HUES64 (cell line): ENCODE measurements around the gene FOXP1.

ENCODE experiments used
- H3K27ac ChIP-seq: 2 replicates; pipeline ENCODE4 v1.7.0; 2013; ENCODE audit warnings: low read depth, low read length, inconsistent platforms
- H3K27me3 ChIP-seq: 2 replicates; pipeline ENCODE4 v1.6.1; 2013; ENCODE audit warnings: mild to moderate bottlenecking, low read length; ENCODE audit not compliant: insufficient read depth
- H3K36me3 ChIP-seq: 2 replicates; pipeline ENCODE4 v1.6.1; 2013; ENCODE audit warnings: mild to moderate bottlenecking, low read length; ENCODE audit not compliant: insufficient read depth
- H3K4me1 ChIP-seq: 2 replicates; pipeline ENCODE4 v1.6.1; 2013; ENCODE audit warnings: mild to moderate bottlenecking, low read length, moderate library complexity; ENCODE audit not compliant: insufficient read depth
- H3K4me3 ChIP-seq: 2 replicates; pipeline ENCODE4 v1.5.1; 2013; ENCODE audit warnings: mild to moderate bottlenecking, low read length, moderate library complexity
- H3K9ac ChIP-seq: 2 replicates; pipeline ENCODE4 v1.6.1; 2013; ENCODE audit warnings: mild to moderate bottlenecking, low read depth, low read length
- H3K9me3 ChIP-seq: 2 replicates; pipeline ENCODE4 v1.6.1; 2013; ENCODE audit warnings: low read depth, low read length; ENCODE audit not compliant: insufficient read depth
- WGBS: fragments of 150-250, 120-280 bp; methylation state at CpG from one replicate; pipeline ENCODE4 v1.1.7; 2013; ENCODE audit warnings: missing lambda C conversion rate; 5-methylcytosine and 5-hydroxymethylcytosine counted together

The FOXP1 gene

GRCh38 chr3:71482771-71483170 is 100.8 kb downstream of the FOXP1 start:
- H3K36me3 ChIP-seq = no peaks in the 10 kb centered on the region
- H3K27ac ChIP-seq = no peak overlapping the region
- H3K4me1 ChIP-seq = peaks cover 6% of the 10 kb centered on the region; the same call in 1 of the 2 replicates
- WGBS = 94% methylated on average over 5 of the region's 5 CpGs
- no peak overlapping the region for H3K4me3 ChIP-seq
- H3K9me3 ChIP-seq = no peaks in the 10 kb centered on the region
- no peaks in the 10 kb centered on the region for H3K27me3 ChIP-seq
- no peak overlapping the region for H3K9ac ChIP-seq

DNA sequence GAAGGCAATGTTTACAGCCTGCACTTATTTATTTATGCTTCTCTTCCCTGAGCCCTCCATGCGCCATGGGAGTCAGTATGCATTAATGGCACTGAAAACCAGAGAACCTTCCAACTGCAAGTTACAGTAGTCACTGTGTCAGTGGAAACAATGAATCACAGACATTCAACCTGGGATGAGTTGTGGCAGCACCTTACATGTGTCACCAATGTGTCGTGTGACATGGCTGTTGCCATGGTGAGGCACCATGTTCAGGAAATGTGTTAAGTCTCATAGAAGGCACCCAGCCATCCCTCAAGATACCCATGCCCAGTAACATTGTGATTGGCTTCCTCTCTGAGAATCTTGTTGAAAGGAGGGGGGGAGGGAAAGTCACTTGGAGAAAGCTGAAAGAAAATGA is 105.0 kb downstream of the FOXP1 start:
- peaks cover 6% of the 10 kb centered on the region; the same call in 1 of the 2 replicates for H3K4me1 ChIP-seq
- H3K36me3 ChIP-seq = no peaks in the 10 kb centered on the region
- WGBS = 90% methylated on average over 2 of the region's 2 CpGs
- H3K27ac ChIP-seq = no peak overlapping the region
- H3K4me3 ChIP-seq = no peak overlapping the region
- H3K27me3 ChIP-seq = no peaks in the 10 kb centered on the region
- H3K9me3 ChIP-seq = peaks cover 4% of the 10 kb centered on the region; the same call in 1 of the 2 replicates
- no peak overlapping the region for H3K9ac ChIP-seq

GRCh38 chr3:71476950-71477349 is 106.6 kb downstream of the FOXP1 start:
- no peak overlapping the region for H3K9ac ChIP-seq
- peaks cover 5% of the 10 kb centered on the region; the same call in 1 of the 2 replicates for H3K9me3 ChIP-seq
- peaks cover 6% of the 10 kb centered on the region; the same call in 1 of the 2 replicates for H3K4me1 ChIP-seq
- no peaks in the 10 kb centered on the region for H3K36me3 ChIP-seq
- WGBS = 92% methylated on average over 2 of the region's 2 CpGs
- H3K4me3 ChIP-seq = no peak overlapping the region
- H3K27ac ChIP-seq = no peak overlapping the region
- H3K27me3 ChIP-seq = no peaks in the 10 kb centered on the region

DNA sequence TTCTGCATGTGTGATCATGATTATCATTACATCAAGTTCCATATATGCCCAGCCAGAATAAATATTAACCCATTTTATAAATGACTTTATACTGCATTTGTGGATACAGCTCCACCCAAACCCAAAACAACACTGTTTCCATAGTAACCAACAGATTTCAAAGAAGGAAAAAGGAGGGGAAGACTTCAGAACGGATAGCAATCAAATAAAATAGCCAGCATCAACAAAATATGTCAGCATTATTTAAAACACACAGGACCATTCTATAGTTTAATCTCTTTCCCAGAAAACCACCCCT is 114.4 kb downstream of the FOXP1 start:
- H3K9ac ChIP-seq = no peak overlapping the region
- peaks cover 5% of the 10 kb centered on the region; the same call in 1 of the 2 replicates for H3K9me3 ChIP-seq
- WGBS = 60% methylated on average over 1 of the region's 1 CpG
- no peak overlapping the region for H3K4me3 ChIP-seq
- H3K27me3 ChIP-seq = no peaks in the 10 kb centered on the region
- peaks cover 34% of the 10 kb centered on the region for H3K4me1 ChIP-seq
- no peak overlapping the region for H3K27ac ChIP-seq
- H3K36me3 ChIP-seq = no peaks in the 10 kb centered on the region

DNA sequence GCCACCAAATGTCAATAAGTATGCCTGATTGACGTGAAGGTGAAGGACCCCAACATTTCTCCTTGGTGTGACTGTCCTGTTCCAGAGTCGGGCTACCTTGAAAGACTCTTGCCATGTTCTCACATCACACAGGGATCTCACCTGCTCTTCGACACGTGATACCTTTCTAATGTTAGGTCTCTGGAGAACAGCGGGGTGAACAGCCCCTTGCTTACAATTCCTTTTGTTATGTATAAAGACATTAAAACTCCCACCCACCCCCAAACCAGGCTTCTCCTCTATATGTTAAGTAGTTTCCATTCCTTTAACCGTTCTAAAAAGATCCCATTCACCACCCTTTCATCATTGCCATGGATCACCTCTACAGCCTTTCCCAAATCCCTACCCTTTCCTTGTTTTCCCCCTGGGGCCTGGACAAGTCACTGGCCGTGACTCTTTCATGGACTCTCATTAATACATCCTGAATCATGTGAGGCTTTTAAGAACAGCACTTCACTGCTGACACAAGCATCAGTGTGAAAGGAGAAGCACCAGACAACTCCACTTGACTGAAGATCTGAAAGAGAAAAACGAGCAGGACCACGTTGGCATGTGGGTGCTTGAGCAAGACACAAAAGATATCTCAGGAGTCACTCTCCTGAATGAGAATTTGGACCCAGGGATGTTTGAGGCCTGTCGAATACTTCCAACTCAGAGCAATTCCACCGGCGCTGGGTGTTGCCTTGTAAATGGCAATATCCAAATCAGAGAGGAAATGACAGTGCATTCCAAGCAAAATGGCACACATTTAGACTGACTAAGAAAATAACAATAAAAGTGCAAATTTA is 115.0 kb downstream of the FOXP1 start:
- Histone ChIP-seq H3K36me3 (no peaks in the 10 kb centered on the region), H3K9me3 (0 out of 2 replicates have a peak, but pooled peaks cover under 1% of the 10 kb centered on the region), H3K4me1 (peaks cover 34% of the 10 kb centered on the region), H3K4me3 (no peak overlapping the region), H3K27me3 (no peaks in the 10 kb centered on the region), H3K9ac (no peak overlapping the region), H3K27ac (peak overlapping the region; percentile 71)
- WGBS = 59% methylated on average over 12 of the region's 12 CpGs

DNA sequence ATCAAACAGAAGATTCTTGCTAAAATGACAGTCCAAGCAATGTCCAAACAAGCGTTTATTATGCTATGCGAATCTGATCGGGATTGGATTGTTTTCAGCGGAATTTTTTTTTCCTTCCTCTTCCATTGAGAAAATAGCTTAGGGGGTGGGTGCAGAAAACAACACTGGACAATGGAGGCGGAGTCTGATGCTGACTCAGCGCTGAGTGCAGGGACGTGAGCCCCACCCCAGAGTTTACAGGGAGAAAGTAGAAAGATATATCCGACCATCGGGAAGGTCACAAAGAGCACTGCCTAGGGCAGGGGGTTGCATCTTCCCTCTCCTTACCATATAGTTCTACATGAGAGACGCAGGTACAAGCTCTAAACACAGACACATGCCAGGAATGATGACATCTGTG is 117.0 kb downstream of the FOXP1 start:
- Histone ChIP-seq H3K9ac (no peak overlapping the region), H3K4me3 (no peak overlapping the region), H3K4me1 (peaks cover 39% of the 10 kb centered on the region), H3K27ac (no peak overlapping the region), H3K36me3 (no peaks in the 10 kb centered on the region), H3K27me3 (no peaks in the 10 kb centered on the region), H3K9me3 (no peaks in the 10 kb centered on the region)
- WGBS = 85% methylated on average over 10 of the region's 10 CpGs

GRCh38 chr3:71465371-71466036 is 118.0 kb downstream of the FOXP1 start:
- no peak overlapping the region for H3K9ac ChIP-seq
- peaks cover 39% of the 10 kb centered on the region for H3K4me1 ChIP-seq
- H3K4me3 ChIP-seq = no peak overlapping the region
- 88% methylated on average over 13 of the region's 13 CpGs for WGBS
- H3K36me3 ChIP-seq = no peaks in the 10 kb centered on the region
- H3K27ac ChIP-seq = no peak overlapping the region
- H3K9me3 ChIP-seq = no peaks in the 10 kb centered on the region
- H3K27me3 ChIP-seq = no peaks in the 10 kb centered on the region

GRCh38 chr3:71464613-71465012 is 118.9 kb downstream of the FOXP1 start:
- Histone ChIP-seq H3K27me3 (no peaks in the 10 kb centered on the region), H3K4me1 (peaks cover 38% of the 10 kb centered on the region), H3K27ac (no peak overlapping the region), H3K9me3 (no peaks in the 10 kb centered on the region), H3K36me3 (no peaks in the 10 kb centered on the region), H3K4me3 (no peak overlapping the region), H3K9ac (no peak overlapping the region)
- WGBS = 96% methylated on average over 2 of the region's 2 CpGs

DNA sequence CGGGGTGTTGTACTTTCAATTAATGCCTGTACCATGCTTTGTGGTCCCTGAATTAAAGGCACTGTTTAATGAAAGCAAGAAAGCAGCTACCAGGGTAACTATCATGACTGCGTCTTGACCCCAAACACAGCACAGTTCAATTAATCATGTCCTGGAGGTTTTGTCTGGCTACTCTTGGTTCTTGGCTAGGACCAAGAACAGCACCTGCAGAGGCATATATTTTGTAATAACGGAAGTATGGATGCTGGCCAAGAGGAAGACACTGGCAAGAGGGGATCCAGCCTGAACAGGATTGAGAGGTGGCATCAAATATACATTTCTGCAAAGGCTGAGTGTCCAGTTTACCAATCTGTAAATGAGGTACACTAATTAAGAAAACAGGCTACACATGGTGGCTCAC is 119.9 kb downstream of the FOXP1 start:
- 96% methylated on average over 3 of the region's 3 CpGs for WGBS
- Histone ChIP-seq H3K9me3 (no peaks in the 10 kb centered on the region), H3K27ac (no peak overlapping the region)

GRCh38 chr3:71462586-71462985 is 120.9 kb downstream of the FOXP1 start:
- 97% methylated on average over 7 of the region's 7 CpGs for WGBS
- H3K9me3 ChIP-seq = no peaks in the 10 kb centered on the region
- no peak overlapping the region for H3K27ac ChIP-seq
- no peak overlapping the region for H3K9ac ChIP-seq
- H3K4me1 ChIP-seq = peaks cover 18% of the 10 kb centered on the region
- no peak overlapping the region for H3K4me3 ChIP-seq
- no peaks in the 10 kb centered on the region for H3K27me3 ChIP-seq
- H3K36me3 ChIP-seq = no peaks in the 10 kb centered on the region

More for the DNA sequence above, 119.9 kb downstream of the FOXP1 start:
- no peak overlapping the region for H3K9ac ChIP-seq
- H3K36me3 ChIP-seq = no peaks in the 10 kb centered on the region
- H3K4me3 ChIP-seq = no peak overlapping the region
- no peaks in the 10 kb centered on the region for H3K27me3 ChIP-seq
- peaks cover 28% of the 10 kb centered on the region for H3K4me1 ChIP-seq

- H3K36me3 ChIP-seq = no peaks in the 10 kb centered on the region
- no peak overlapping the region for H3K4me3 ChIP-seq
- WGBS = 93% methylated on average over 9 of the region's 9 CpGs
These were observed 121.6 kb downstream of the FOXP1 start for GRCh38 chr3:71461749-71462483.

More at GRCh38 chr3:71461749-71462483, 121.6 kb downstream of the FOXP1 start:
- Histone ChIP-seq H3K4me1 (peaks cover 12% of the 10 kb centered on the region), H3K9ac (no peak overlapping the region), H3K9me3 (no peaks in the 10 kb centered on the region), H3K27me3 (no peaks in the 10 kb centered on the region), H3K27ac (no peak overlapping the region)
